ENCODE measurements around the gene SLC35F6. TPM values are rescaled to one million over a fixed set of nuclear protein-coding genes. Genes with fewer than 3 reads are reported as not detected.

Gene SLC35F6, protein sequence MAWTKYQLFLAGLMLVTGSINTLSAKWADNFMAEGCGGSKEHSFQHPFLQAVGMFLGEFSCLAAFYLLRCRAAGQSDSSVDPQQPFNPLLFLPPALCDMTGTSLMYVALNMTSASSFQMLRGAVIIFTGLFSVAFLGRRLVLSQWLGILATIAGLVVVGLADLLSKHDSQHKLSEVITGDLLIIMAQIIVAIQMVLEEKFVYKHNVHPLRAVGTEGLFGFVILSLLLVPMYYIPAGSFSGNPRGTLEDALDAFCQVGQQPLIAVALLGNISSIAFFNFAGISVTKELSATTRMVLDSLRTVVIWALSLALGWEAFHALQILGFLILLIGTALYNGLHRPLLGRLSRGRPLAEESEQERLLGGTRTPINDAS
- total RNA-seq: 49.3 TPM
- long read RNA-seq, transcript SLC35F6-201 (6 exons, 3,898 nt): major isoform, 17 of 26 reads
- long read RNA-seq, partial matches to known transcripts: 3 of 26 reads
- long read RNA-seq, other reads (novel, unspliced or antisense): 5 of 26 reads

DNA sequence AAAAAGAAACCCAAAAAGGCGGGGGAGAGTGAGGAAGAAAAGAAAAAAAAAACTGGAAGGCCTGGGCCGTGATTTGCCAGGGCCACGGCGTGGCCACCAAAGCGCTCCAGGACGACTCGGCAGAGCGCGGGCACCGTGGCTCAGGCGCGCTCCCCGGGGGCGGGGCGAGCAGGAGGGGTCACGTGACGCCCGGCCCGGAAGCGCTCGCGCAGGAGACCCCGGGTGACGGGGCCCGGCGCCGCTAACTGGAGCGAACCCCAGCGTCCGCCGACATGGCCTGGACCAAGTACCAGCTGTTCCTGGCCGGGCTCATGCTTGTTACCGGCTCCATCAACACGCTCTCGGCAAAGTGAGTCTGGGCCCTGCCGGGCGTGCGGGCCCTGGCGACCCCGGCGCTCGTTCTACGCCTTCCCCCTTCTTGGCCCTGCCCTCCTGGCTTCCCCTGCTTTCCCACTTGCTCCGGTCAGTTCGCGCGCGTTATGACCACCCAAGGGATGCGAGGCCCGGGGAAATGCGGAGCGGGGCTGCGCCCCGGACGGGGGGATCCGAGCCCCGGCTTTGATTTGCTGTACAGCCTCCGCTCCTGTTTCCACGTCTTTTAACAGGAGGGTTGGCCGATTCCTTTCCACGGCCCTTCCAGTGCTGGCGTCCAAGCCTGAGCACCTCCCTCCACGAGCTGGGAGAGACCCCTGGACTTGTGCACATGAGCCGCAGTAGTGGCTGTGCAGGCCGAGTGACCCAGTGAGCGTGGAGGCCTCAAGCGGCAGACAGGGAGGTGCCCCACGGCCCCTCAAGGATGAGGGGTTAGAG, at the start of gene SLC35F6:
TSS of gene SLC35F6 (plus strand) at position 207 of the 810 bp plus-strand sequence. CDS start at position 273, 66 bp downstream.
- Histone ChIP-seq H3K4me3 (peak within 1 kb of the TSS; percentile 94), H3K4me1 (peaks cover 43% of the 10 kb centered on the region), H3K36me3 (peaks cover 4% of the 10 kb centered on the region), H3K27me3 (ENCODE audit: low read depth) (no peaks in the 10 kb centered on the region), H3K9me3 (no peaks in the 10 kb centered on the region), H3K27ac (peak within 1 kb of the TSS; percentile 93)
- intact Hi-C loops (cut with DNase I): no loop called here
- peak; percentile 96 to 98 for ATAC-seq
- DNase-seq: peak; percentile 91
- TF ChIP-seq, protein P1, sequence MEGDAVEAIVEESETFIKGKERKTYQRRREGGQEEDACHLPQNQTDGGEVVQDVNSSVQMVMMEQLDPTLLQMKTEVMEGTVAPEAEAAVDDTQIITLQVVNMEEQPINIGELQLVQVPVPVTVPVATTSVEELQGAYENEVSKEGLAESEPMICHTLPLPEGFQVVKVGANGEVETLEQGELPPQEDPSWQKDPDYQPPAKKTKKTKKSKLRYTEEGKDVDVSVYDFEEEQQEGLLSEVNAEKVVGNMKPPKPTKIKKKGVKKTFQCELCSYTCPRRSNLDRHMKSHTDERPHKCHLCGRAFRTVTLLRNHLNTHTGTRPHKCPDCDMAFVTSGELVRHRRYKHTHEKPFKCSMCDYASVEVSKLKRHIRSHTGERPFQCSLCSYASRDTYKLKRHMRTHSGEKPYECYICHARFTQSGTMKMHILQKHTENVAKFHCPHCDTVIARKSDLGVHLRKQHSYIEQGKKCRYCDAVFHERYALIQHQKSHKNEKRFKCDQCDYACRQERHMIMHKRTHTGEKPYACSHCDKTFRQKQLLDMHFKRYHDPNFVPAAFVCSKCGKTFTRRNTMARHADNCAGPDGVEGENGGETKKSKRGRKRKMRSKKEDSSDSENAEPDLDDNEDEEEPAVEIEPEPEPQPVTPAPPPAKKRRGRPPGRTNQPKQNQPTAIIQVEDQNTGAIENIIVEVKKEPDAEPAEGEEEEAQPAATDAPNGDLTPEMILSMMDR (IDR thresholded peaks at IDR 0.05): no peak

DNA sequence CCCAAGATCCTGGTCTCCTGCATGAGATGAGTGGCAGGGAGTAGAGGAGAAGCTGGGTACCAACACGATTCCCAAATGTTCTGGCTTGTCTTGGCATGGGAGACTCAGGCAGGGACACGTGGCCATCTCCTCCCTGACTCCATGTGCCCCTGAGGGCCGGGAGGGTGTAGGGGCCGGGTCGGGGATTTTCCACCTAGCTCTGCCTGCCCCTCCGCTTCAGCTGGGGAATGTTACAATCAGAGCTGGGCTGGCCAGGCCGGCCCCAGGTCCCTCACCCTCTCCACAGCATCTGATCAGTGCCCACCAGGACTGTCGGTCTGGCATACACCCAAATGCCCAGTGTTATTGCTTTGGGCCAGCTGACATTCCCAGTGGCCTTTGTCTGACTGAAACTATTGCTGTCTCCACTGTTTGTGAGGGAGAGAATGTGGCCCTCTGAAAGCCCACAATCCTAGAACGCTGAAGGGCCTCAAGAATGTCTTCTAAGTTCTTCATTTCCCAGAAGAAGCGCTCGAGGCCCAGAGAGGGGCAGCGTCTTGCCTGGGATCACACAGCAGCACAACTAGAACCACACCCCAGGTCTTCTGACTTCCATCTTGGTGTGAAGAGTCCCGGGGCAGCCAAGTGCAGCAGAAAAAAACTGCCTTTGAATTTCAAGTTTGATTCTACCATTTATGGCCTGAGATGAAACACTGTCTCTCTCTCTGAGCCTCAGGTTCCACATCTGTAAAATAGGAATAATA, 48.4 kb upstream of the SLC35F6 start:
- peaks cover 28% of the 10 kb centered on the region for H3K4me1 ChIP-seq
- H3K27ac ChIP-seq: no peak overlapping the region
- H3K27me3 ChIP-seq (ENCODE audit: low read depth): no peaks in the 10 kb centered on the region
- H3K4me3 ChIP-seq: no peak overlapping the region
- H3K36me3 ChIP-seq: no peaks in the 10 kb centered on the region
- H3K9me3 ChIP-seq: no peaks in the 10 kb centered on the region
- TF ChIP-seq, protein P1 (IDR thresholded peaks at IDR 0.05): no peak
- no peak for DNase-seq
- ATAC-seq: no peak
- intact Hi-C loops (cut with DNase I): no loop called here

DNA sequence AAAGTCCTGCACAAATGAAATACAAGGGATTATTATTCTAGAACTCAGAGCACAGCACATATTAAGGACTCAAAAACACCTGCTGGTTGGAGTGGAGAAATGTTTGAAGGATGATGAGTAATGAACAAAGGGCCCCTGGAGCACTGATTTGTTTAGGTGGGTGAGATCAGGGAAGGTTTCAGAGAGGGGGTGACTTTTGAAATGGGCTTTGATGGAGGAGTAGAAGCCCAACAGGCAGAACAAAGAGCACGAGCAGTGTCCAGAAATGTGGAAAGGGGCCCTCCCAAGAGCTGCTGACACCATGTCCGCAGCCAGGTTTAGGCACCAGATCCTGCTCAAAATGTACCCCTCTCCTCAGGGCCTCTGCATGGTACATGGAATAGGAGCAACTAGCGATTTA, 47.7 kb upstream of the SLC35F6 start:
- intact Hi-C loops (cut with DNase I): no loop called here
- DNase-seq (no peak), ATAC-seq (no peak)
- peaks cover 28% of the 10 kb centered on the region for H3K4me1 ChIP-seq
- no peaks in the 10 kb centered on the region for H3K27me3 ChIP-seq (ENCODE audit: low read depth)
- no peaks in the 10 kb centered on the region for H3K9me3 ChIP-seq
- TF ChIP-seq, protein P1 (IDR thresholded peaks at IDR 0.05): no peak
- H3K4me3 ChIP-seq: no peak overlapping the region
- no peak overlapping the region for H3K27ac ChIP-seq
- no peaks in the 10 kb centered on the region for H3K36me3 ChIP-seq

DNA sequence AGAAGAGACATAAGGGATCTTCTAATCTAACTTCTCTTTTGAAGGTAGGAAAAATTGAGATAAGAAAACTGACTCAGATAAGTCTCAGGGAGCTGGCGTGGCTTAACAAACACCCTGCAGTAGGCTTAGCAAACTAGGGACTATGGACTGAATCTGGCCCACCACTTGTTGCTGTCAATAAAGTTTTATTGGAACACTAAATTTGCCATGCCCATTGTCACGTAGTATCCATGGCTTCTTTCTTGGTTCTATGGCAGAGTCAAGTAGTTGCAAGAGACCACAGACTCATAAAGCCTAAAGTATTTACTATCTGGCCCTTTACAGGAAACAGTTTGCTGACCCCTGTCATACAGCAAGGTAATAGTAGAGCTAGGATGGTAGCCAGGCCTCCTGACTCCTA, 47.3 kb upstream of the SLC35F6 start:
- Histone ChIP-seq H3K4me1 (peaks cover 31% of the 10 kb centered on the region), H3K9me3 (no peaks in the 10 kb centered on the region), H3K4me3 (no peak overlapping the region), H3K27me3 (ENCODE audit: low read depth) (no peaks in the 10 kb centered on the region), H3K27ac (no peak overlapping the region), H3K36me3 (no peaks in the 10 kb centered on the region)
- DNase-seq (no peak), ATAC-seq (no peak)
- intact Hi-C loops (cut with DNase I): no loop called here
- TF ChIP-seq, protein P1 (IDR thresholded peaks at IDR 0.05): no peak

DNA sequence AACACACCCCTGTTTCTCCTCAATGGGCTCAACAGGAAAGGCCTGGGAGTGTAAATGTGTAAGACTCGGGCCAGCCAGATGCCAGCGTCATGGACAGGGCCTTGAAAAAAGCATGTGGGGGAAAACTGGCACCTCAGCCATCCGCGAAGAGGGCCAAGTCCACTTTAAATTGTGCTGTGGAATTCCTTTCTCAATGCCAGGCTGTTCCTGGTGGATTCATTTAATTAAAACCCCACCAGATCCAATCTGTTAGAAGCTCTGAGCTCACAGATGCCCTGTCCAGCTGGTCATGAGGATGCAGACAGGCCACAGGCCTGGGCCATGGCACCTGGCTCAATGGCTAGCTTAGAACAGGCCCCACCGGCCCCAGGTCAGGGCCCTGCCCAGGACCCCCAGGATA, 46.7 kb upstream of the SLC35F6 start:
- Histone ChIP-seq H3K27me3 (ENCODE audit: low read depth) (no peaks in the 10 kb centered on the region), H3K4me3 (no peak overlapping the region), H3K4me1 (peaks cover 34% of the 10 kb centered on the region), H3K36me3 (no peaks in the 10 kb centered on the region), H3K9me3 (no peaks in the 10 kb centered on the region), H3K27ac (no peak overlapping the region)
- TF ChIP-seq, protein P1 (IDR thresholded peaks at IDR 0.05): no peak
- intact Hi-C loops (cut with DNase I): no loop called here
- DNase-seq (no peak), ATAC-seq (no peak)

Measured in lower lobe of right lung (tissue), 2 donors.